A549 (cell line): ENCODE data around the gene PRR14. TPM values are rescaled to one million over a fixed set of nuclear protein-coding genes. Genes with fewer than 3 reads are reported as not detected.

ENCODE experiments used
- ATAC-seq, 2 experiments: fragments of 200-7000 bp in 1 of 2; fragments of >200 bp in 1 of 2; cut with Nextera tagmentation in 1 of 2; cut with Tn5 transposase in 1 of 2; 3 replicates each; pipeline versions ENCODE4 v1.8.0 to v1.9.1; 2018 to 2020; ENCODE audit warnings: mild to moderate bottlenecking in 1 of 2, moderate library complexity in 1 of 2
- CTCF ChIA-PET: fragments of 300-600 bp; sonication (Branson Sonifier 250); formaldehyde crosslinking; extraction: SDS; loops from one replicate; lab custom pipeline; 2021; ENCODE audit warnings: antibody characterized with exemption, inconsistent platforms; lab: Yijun Ruan, JAX
- POLR2A ChIA-PET: fragments of 350-600 bp; formaldehyde crosslinking; extraction: SDS; loops from one replicate; lab custom pipeline; 2021; ENCODE audit warnings: antibody characterized with exemption, inconsistent platforms; lab: Yijun Ruan, JAX
- DNase-seq, 2 experiments: peaks; one replicate each; pipeline versions ENCODE4 v3.0.0 to v3.0.0-alpha.2; 2011 to 2016; ENCODE audit warnings: low read depth in 1 of 2, low spot score in 1 of 2
- FAIRE-seq: peaks from 2 replicates; lab custom pipeline; 2011; peaks lifted over from hg19 to GRCh38; lab: Jason Lieb, UNC
- H3K27ac ChIP-seq, 2 experiments: fragments of >200 bp; sonication (Bioruptor Twin); formaldehyde crosslinking; 3 replicates each; pipeline ENCODE4 v1.5.1; 2016 to 2017
- H3K4me1 ChIP-seq: fragments of >200 bp; sonication (Bioruptor Twin); formaldehyde crosslinking; 3 replicates; pipeline ENCODE4 v1.6.1; 2016
- H3K4me2 ChIP-seq: fragments of >200 bp; sonication (Bioruptor Twin); formaldehyde crosslinking; 3 replicates; pipeline ENCODE4 v1.6.1; 2016
- H3K4me3 ChIP-seq: fragments of >200 bp; sonication (Bioruptor Twin); formaldehyde crosslinking; 3 replicates; pipeline ENCODE4 v1.5.1; 2016
- H3K9me3 ChIP-seq: fragments of >200 bp; sonication (Bioruptor Twin); formaldehyde crosslinking; 3 replicates; pipeline ENCODE4 v1.6.1; 2016
- ATOH8 ChIP-seq: fragments of 250-450 bp; sonication (Bioruptor Pico); IDR thresholded peaks from 2 replicates; pipeline ENCODE4 v1.5.0; 2020; ENCODE audit warnings: low read depth, mild to moderate bottlenecking, moderate library complexity
- BCL3 ChIP-seq: fragments of >200 bp; sonication (Bioruptor Twin); formaldehyde crosslinking; IDR thresholded peaks from 3 replicates; pipeline ENCODE4 v1.6.1; 2016
- E2F6 ChIP-seq: IDR thresholded peaks from 2 replicates; pipeline ENCODE4 v1.6.1; 2012; ENCODE audit warnings: low read depth, borderline replicate concordance
- EHF ChIP-seq: fragments of 250-450 bp; sonication (Bioruptor Pico); IDR thresholded peaks from 2 replicates; pipeline ENCODE4 v1.5.0; 2020; ENCODE audit warnings: mild to moderate bottlenecking
- ELK1 ChIP-seq: fragments of 150-350 bp; IDR thresholded peaks from 2 replicates; pipeline ENCODE4 v1.6.1; 2014; ENCODE audit warnings: low read depth, mild to moderate bottlenecking, low read length
- EP300 ChIP-seq, 2 experiments: fragments of >200 bp; sonication (Bioruptor Twin); formaldehyde crosslinking; IDR thresholded peaks; 2 replicates in 1 of 2; 3 replicates in 1 of 2; pipeline ENCODE4 v1.6.1; 2016 to 2017
- ESRRA ChIP-seq: fragments of 150-350 bp; IDR thresholded peaks from 2 replicates; pipeline ENCODE4 v1.6.1; 2014; ENCODE audit warnings: mild to moderate bottlenecking, low read length, borderline replicate concordance
- FOSB ChIP-seq: fragments of 250-450 bp; sonication (Bioruptor Pico); IDR thresholded peaks from 2 replicates; pipeline ENCODE4 v1.5.0; 2020; ENCODE audit warnings: mild to moderate bottlenecking, moderate library complexity
- FOSL2 ChIP-seq, 2 experiments: fragments of 450-650 bp in 1 of 2; fragments of >200 bp in 1 of 2; sonication (Bioruptor Twin) in 1 of 2; formaldehyde crosslinking; IDR thresholded peaks; 2 replicates each; pipeline versions ENCODE4 v1.5.0 to v1.6.1; 2016 to 2020; ENCODE audit warnings: mild to moderate bottlenecking in 1 of 2, moderate library complexity in 1 of 2
- GATA3 ChIP-seq: IDR thresholded peaks from 2 replicates; pipeline ENCODE4 v1.6.1; 2012; ENCODE audit warnings: borderline replicate concordance
- HMGXB4 ChIP-seq: fragments of 250-450 bp; sonication (Bioruptor Pico); IDR thresholded peaks from 2 replicates; pipeline ENCODE4 v1.5.0; 2021; ENCODE audit warnings: mild to moderate bottlenecking, moderate library complexity, borderline replicate concordance
- KDM1A ChIP-seq: fragments of 200-600 bp; sonication (generic); IDR thresholded peaks from 2 replicates; pipeline ENCODE4 v1.6.1; 2016; ENCODE audit warnings: low read depth, mild to moderate bottlenecking
- MAFK ChIP-seq: fragments of 450-650 bp; IDR thresholded peaks from 2 replicates; pipeline ENCODE4 v1.6.1; 2014; ENCODE audit not compliant: partially characterized antibody
- NFE2L2 ChIP-seq: fragments of 150-350 bp; conservative IDR thresholded peaks from 2 replicates; pipeline ENCODE4 v1.6.1; 2014; ENCODE audit warnings: low read length
- PHF8 ChIP-seq: fragments of 200-600 bp; sonication (generic); IDR thresholded peaks from 2 replicates; pipeline ENCODE4 v1.6.1; 2016; ENCODE audit warnings: low read depth, mild to moderate bottlenecking, antibody characterized with exemption, moderate library complexity, borderline replicate concordance
- REST ChIP-seq: fragments of 200-600 bp; sonication (generic); IDR thresholded peaks from 2 replicates; pipeline ENCODE4 v1.6.1; 2016; ENCODE audit warnings: antibody characterized with exemption, mild to moderate bottlenecking, moderate library complexity
- TP53 ChIP-seq: fragments of 250-450 bp; sonication (Bioruptor Pico); IDR thresholded peaks from 2 replicates; pipeline ENCODE4 v1.5.0; 2021; ENCODE audit warnings: mild to moderate bottlenecking, moderate library complexity
- ZC3H11A ChIP-seq: fragments of 450-650 bp; IDR thresholded peaks from 2 replicates; pipeline ENCODE4 v1.6.1; 2014; ENCODE audit warnings: antibody characterized with exemption, mild to moderate bottlenecking
- ZSCAN20 ChIP-seq: fragments of 250-450 bp; sonication (Bioruptor Pico); IDR thresholded peaks from 2 replicates; pipeline ENCODE4 v1.8.0; 2022; ENCODE audit warnings: mild to moderate bottlenecking, moderate library complexity
- WGBS: methylation state at CpG from one replicate; pipeline ENCODE4 v1.1.6; 2017; ENCODE audit errors: missing lambda C conversion rate; 5-methylcytosine and 5-hydroxymethylcytosine counted together
- polyA plus RNA-seq, 4 experiments: library from polyadenylated mRNA; depleted of rRNA in 3 of 4; stranded (reverse); fragments of >200 nt; fragmentation: RNase III in 1 of 4; extraction: RNeasy Plus Mini Kit Qiagen cat#74134 plus additional on column Dnase treatment in 1 of 4; gene quantifications; 2 replicates in 3 of 4; 3 replicates in 1 of 4; pipeline ENCODE4 v1.2.3, GENCODE V29; 2011 to 2017

Gene PRR14
- polyA plus RNA-seq, 2 of the 4 experiments (the other 2 are of a cell fraction), result 6.3 to 18.2 TPM

GRCh38 chr16:30699615-30700099, 48.9 kb downstream of the PRR14 start:
- FAIRE-seq (no peak), DNase-seq (no peak), ATAC-seq (no peak)
- peak overlapping the region; percentile 97 to 99 for H3K27ac ChIP-seq
- H3K4me2 ChIP-seq, result peak overlapping the region; percentile 94
- POLR2A ChIA-PET, result interaction anchor here (0.9 to 2.4 kb wide), 2 partner anchors 41 to 48 kb away, joined by 3 to 7 read pairs; partner anchors contain the start of genes FBRS and PHKG2
- no peaks in the 10 kb centered on the region for H3K9me3 ChIP-seq
- peaks cover 15% of the 10 kb centered on the region for H3K4me1 ChIP-seq
- peak overlapping the region; percentile 90 for H3K4me3 ChIP-seq
- TF ChIP-seq NFE2L2, result no peak
- no peak for TF ChIP-seq ATOH8 (CRISPR knock-in tag)
- TF ChIP-seq FOSB (CRISPR knock-in tag), result no peak
- no peak for TF ChIP-seq EHF (CRISPR knock-in tag)
- TF ChIP-seq FOSL2 (IDR thresholded peaks at IDR 0.05), result no peak
- no peak for TF ChIP-seq FOSL2 (CRISPR knock-in tag; IDR thresholded peaks at IDR 0.05)
- no peak for TF ChIP-seq TP53
- TF ChIP-seq ZC3H11A, result no peak
- TF ChIP-seq, all 56 proteins: peak for 0
- WGBS, result 15% methylated on average over 8 of the region's 8 CpGs
- CTCF ChIA-PET, result no interaction called here

- ChIA-PET POLR2A (interaction anchor here (1.2 kb wide), 1 partner anchor 74 kb away, joined by 3 read pairs; no protein-coding TSS in a partner anchor), CTCF (interaction anchor here (0.8 kb wide), 1 partner anchor 22 kb away, joined by 3 read pairs; no protein-coding TSS in a partner anchor)
- no peak for TF ChIP-seq BCL3
- no peak for TF ChIP-seq GATA3
- no peak for TF ChIP-seq KDM1A
- TF ChIP-seq EP300 (IDR thresholded peaks at IDR 0.05), result no peak
- TF ChIP-seq REST, result no peak
- no peak for TF ChIP-seq MAFK
- no peak for TF ChIP-seq ESRRA
- TF ChIP-seq E2F6, result no peak
- TF ChIP-seq HMGXB4 (CRISPR knock-in tag), result no peak
- no peak for TF ChIP-seq ZSCAN20 (CRISPR knock-in tag)
- no peak for TF ChIP-seq PHF8
- TF ChIP-seq FOSL2 (IDR thresholded peaks at IDR 0.05), result no peak
- no peak for TF ChIP-seq FOSL2 (CRISPR knock-in tag; IDR thresholded peaks at IDR 0.05)
- TF ChIP-seq ELK1, result no peak
- Histone ChIP-seq H3K9me3 (no peaks in the 10 kb centered on the region), H3K4me3 (peak overlapping the region; percentile 90; the same call in 2 of the 3 replicates), H3K4me2 (peak overlapping the region; percentile 94), H3K4me1 (peaks cover 15% of the 10 kb centered on the region), H3K27ac (peak overlapping the region in 1 of 2 experiments; percentile 7; a peak in 2 of 6 replicates)
- FAIRE-seq (no peak), DNase-seq (no peak), ATAC-seq (no peak)
- 52% methylated on average over 9 of the region's 9 CpGs for WGBS
Observed at GRCh38 chr16:30700491-30700890, 49.7 kb downstream of the PRR14 start.
